GM19328 (cell line): ENCODE results near the gene ZNF12.

Experiments used
- ATAC-seq: cut with Tn5 transposase; IDR thresholded peaks from one replicate; pipeline ENCODE4 v1.9.1; 2021; ENCODE audit warnings: mild to moderate bottlenecking, moderate library complexity; ENCODE audit not compliant: unreplicated experiment

The ZNF12 gene

DNA sequence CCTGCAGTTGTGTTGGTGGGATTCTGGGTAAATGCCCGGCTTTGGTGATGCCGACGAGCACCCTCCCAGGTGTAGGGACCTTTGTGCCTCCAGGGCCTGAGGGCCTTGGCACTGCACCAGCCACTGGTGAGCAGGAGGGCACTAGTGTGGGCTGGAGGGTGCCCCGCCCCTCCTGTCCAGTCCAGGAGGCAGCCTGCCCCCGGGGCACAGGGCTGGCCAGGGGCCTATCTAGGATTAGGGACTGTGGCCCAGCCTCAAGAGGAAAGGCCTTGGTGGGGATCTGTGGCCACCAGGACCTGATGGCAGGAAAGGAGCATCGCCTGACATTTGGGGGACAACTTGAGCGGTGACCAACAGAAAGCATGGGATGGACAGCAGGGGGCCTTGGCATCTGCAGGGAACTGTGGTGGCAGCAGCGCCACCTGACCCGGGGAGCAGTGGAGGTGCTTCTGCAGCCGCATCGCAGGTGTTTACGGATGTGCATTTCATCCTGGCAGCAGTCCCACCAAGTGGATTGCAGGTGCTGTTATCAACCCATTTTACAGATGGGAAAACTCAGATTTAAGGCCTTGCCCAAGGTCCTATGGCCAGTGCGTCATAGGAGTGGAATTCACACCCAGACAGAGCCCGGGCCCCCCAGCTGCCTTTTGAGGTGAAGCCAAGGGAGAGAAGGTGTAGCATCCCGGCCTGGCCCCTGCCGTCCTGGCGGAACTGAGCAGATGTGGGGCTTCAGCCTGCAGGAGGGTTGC, 58.5 kb downstream of the ZNF12 start:
- no peak for ATAC-seq

DNA sequence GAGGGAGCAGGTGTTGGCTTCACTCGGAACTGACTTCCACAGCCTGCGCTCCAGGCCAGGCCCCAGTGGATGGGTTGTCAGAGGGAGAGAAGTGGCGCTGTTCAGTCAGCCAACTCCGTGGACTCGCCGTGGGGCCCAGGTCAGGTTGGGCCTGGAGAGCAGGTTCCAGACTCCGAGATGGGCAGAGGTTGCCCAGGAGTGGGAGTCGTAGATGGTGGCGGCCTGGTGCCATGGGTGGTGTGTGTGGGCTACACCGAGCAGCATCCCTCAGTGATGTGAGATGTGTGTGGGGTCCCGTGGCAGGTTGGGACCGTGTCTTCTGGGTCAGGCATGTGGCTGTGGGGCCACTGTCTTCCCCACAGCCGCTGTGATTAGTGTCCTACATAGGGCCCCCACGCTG, 59.2 kb downstream of the ZNF12 start:
- no peak for ATAC-seq

GRCh38 chr7:6647080-6647479, 59.7 kb downstream of the ZNF12 start:
- no peak for ATAC-seq

GRCh38 chr7:6646465-6646864, 60.3 kb downstream of the ZNF12 start:
- ATAC-seq = no peak

DNA sequence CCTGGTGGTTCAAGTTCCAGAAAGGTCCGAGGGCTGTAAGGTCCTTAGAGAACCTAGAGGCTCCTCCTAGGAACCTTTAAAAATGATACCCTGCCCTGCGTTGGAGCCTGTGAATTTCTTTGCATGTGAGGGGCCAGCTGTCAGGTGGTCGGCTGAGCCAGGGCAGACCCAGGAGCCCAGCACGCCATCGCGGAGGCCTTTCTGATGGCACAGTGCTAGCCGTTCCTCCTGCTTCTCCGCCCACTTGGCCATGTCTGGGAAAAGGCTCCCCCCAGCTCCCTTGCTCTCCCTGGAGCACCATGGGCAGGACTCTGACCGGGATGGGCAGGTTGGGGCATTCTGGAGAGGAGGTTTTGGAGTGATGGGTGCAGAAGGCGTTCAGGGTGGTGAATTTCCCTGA, 62.0 kb downstream of the ZNF12 start:
- no peak for ATAC-seq

DNA sequence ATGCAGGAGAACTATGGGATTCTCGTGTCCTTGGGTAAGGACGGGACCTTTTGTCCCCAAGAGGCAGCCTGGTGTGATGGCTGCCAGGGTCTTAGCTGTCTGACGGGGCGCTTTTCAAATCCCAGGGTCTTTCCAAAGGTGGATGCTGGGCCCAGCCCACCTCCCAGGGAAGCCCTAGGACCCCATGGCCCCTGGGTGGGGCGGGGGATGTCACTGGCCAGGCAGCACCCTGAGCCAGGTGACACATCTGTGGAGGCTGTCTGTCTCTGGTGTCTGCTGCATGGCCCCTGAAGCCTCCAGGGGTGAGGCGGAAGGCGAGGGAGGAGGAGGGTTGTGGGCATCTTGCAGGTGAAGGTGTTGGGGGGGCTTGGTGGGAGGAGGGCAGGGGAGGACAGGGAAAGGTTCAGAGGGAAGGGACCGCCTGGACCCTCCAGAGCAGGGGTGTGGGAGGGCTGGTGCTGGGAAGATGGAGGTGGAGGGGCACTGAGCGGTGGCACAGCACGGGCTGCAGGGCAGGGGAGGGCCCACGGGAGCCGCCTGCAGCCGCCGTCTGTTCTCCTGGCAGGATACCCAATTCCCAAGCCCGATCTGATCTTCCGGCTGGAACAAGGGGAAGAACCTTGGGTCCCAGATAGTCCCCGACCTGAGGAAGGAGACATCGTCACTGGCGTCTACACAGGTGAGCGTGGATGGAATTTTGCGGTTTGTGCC, 62.7 kb downstream of the ZNF12 start:
- no peak for ATAC-seq

GRCh38 chr7:6642861-6643640, 63.7 kb downstream of the ZNF12 start:
- ATAC-seq = no peak

DNA sequence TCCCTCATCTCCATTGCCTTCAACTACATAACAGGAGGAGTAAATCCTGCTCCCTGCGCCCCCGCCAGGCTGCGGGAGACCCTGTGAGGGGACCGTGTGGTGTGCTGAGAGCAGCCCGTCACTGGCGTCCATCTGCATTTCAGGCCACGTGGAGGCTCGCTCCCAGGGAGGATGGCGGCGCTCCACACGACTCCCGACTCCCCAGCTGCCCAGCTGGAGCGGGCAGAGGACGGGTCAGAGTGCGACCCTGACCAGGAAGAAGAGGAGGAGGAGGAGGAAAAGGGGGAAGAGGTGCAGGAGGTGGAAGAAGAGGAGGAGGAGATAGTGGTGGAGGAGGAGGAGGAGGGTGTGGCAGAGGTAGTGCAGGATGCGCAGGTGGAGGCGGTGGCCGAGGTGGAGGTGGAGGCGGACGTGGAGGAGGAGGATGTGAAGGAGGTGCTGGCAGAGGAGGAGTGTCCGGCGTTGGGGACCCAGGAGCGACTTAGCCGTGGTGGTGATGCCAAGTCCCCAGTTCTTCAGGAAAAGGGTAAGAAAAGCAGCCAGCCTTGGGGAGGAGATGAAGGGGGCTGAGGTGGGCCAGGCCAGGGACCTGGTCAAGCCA, 64.4 kb downstream of the ZNF12 start:
- ATAC-seq = no peak

DNA sequence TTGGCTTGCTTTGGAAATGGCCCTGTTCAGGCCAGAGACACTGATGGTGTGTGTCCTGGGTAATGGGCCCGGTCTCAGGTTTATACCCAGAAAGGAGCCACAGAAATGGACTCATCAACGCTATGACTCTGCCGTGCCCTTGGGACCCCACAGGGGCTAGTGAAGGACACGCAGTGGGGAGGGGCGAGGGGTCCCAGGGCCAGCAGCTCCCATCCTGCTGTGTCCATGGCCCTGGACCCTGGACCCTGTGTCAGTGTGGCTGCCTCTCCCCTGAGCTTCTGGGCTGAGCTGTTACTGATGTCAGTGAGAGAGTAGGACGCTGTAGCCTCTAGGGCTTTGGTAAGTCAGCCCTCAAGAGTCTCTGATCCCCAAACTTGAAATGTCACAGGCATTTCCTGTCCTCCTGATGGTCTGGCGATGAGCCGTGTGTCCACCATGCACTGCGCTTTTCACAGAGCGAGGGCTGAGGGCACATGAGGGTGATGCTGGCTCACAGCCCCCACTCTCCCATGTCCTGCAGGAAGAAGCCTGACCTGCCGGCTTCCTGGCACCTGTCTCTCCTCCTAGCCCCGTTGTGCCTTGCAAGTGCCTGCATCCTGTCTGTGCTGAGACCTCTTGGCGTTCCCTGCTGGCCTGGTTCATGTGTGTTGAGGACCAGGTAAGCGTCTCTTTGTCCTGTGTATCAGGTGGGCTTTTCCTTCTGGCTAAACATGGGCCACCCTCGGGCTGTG, 65.3 kb downstream of the ZNF12 start:
- ATAC-seq = no peak

- no peak for ATAC-seq
These were observed 66.5 kb downstream of the ZNF12 start for GRCh38 chr7:6640246-6640721.

DNA sequence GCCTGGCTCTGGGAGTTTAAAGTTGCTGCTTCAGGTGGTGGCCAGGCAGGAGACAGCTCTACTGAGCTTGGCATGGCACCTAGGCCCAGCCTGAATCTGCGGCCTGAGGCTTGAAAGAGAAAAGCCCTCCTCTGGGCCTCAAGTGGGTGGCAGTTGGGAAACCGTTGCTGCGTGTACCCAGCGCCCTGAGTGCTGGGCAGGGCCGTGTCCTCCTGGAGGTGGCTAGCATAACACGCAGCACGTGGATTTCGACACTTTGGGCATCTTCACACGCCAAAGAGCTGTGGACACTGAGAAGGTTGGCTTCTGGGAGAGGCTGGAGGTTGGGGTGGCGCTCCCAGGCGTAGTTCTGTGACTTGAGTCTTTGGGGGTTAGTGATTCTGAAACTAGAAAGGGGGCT, 67.1 kb downstream of the ZNF12 start:
- no peak for ATAC-seq

GRCh38 chr7:6639032-6639431, 67.7 kb downstream of the ZNF12 start:
- no peak for ATAC-seq
